ENCODE measurements around the gene SMC6.

The SMC6 gene

DNA sequence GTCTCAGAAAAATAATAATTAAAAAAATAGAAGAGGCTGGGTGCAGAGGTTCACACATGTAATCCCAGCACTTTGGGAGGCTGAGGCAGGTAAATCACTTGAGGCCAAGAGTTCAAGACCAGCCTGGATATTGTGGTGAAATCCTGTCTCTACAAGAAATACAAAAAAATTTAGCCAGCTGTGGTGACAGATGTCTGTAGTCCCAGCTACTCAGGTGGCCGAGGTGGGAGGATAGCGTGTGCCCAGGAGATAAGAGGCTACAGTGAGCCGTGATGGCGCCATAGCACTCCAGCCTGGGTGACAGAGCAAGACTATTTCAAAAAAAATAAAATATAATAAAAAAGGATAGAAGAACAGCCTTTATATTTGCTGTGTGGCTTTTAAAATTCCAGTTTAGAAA lies 35.9 kb downstream of the SMC6 start:
- no peak for DNase-seq (ENCODE audit: low spot score)

DNA sequence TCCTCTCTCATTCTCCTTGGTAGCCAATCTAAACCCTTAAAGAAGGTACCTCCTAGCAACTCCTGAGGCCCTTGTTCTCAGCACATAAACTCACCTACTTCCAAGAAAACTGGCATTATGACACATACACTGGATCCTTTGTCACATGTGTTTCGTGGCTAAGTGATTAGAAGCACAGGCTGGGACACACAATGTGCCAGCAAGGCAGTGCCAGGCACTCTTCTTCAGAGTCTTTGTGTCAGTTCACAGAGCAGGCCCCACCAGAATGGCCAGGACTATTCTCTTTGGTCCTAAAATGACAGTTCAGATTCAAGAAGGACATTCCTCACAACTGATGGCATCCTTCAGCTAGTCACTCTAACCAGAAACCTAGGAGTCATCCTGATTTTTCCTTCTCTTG lies 40.3 kb downstream of the SMC6 start:
- DNase-seq (ENCODE audit: low spot score): no peak

DNA sequence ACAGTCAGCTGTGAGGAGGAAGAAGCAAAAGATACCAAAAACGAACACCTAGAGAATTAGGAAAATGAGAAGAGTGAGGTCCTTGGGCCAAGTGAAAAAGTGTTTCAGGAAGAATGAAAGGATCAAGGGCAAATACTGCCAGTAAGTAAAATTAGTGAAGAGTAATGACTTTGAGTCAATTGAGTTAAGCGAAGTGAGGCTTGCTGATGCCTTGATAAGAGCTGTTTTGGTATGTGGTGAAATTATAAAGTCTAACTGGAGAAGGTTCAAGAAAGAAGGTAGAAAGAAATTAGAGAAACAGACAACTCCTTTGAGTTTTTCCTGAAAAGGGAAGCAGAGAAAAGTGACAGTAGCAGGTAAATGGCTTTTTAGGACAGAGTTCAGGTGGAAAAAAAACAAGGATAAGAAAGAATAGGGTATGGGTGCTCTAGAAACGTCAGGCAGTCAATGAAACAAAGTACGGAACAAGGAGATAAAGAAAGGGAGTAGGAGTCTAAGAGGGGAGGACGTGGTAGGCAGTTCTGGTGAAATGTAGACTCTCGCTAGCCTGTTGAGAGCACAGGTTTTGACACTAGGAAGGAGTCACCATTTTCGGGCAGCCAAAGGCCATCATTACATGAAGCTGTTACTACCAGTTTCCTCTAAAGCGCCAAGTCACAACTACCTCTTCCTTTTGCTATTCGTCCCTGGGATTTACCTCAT lies 42.9 kb downstream of the SMC6 start:
- DNase-seq (ENCODE audit: low spot score): no peak

DNA sequence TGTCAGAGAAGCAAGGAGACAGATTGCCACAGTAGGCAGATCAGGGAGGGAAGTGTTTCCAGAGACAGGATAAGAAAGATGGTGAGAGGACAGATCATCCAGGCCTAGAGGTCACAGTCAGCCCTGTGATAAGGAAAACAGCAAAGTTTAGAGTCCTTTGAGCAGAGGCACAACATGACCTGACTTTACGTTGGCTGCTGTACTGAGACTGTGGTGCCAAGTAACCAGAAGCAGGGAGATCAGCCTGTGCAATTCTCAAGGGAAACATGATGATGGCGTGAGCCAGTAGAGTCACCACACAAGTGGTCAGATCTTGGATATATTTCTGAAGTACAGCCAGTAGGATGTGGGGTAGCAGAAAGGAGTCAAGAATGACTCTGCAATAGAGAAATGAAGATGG lies 43.7 kb downstream of the SMC6 start:
- DNase-seq (ENCODE audit: low spot score): no peak

DNA sequence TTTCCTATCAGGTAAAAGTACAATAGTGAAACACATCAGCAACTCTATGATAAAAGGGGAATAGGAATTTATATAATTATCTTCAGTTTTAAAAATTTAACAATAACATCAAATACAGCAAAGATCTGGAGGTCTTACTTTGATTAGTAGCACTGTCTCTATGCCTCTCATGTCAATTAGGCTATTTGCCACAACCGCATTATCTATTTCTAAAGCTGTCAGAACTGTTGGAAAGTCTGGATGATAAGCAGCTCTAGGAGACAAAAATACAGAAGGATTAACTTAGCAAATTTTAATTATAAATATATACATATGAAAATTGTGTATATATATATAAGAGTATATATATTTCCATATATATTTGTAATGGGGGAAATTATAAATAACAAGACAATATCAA lies 45.1 kb downstream of the SMC6 start:
- no peak for DNase-seq (ENCODE audit: low spot score)

DNA sequence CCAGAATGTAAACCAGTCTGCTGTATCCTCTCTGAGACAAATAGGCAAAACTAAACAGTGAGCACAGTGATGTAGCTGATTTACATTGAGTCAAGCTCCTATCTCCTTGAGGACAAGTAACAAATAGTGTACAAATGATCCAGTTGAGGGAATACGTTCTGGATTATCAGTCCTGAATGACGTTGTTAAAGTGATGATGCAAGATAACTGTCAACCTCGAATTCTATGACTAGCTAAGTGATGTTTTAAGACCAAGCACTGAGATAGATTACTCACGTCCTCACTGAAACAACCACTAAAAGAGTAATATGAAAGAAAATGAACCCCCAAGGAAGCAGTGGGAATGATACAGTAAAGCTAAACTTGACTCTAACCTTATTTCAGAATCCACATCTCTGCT lies 46.8 kb downstream of the SMC6 start:
- DNase-seq (ENCODE audit: low spot score): no peak

DNA sequence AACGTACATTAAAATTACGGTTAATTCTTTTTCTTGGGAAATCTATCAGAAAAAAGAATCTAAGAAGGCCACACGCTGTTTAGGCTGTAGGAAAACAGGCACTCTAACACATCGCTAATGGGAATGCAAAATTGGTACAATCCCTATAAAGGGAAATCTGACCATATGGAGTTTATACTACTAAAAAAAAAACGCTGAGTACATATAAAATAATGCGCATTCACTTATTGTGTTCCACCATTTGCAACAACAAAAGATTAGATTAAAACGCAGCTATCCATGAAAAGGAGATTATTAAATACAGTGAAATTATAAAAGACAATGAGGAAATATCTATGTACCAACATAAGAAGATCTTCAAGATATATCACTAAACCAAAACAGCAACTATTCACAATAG lies 62.8 kb downstream of the SMC6 start:
- DNase-seq (ENCODE audit: low spot score): no peak

DNA sequence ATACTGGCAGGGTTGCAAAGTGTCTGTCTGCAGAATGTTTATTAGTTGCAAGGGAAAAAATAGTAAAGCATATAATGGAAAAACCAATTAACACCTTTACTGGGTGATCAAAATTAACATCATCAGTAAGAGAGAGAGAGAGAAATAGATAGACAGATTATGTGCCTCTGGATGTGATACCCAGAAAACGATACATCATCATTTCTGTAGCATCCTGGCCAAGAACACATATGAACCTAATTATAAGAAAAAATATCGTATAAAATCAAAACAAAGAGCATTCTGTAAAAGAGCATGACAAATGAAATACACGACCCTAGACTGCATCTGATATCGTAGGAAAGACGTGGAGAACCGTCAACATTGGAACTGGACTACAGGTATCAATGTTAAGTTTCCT lies 64.6 kb downstream of the SMC6 start:
- DNase-seq (ENCODE audit: low spot score): no peak

DNA sequence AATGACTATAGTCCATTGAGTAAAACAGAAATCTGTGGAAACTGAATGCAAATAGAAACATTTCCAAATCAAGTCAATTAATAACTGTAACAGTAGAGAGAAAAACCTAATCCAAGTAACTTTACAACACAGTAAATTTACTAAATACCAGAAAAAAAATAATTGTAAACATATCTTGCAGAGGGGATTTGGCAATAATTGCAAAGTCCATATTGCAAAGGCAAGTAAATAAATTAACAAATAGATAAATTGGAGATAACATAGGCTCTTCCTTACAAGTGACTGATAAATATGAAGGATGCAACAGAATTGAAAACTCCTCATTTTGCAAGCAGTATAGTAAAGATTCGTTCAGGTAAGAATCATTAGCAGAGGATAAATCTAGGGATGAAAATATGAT lies 65.0 kb downstream of the SMC6 start:
- no peak for DNase-seq (ENCODE audit: low spot score)

DNA sequence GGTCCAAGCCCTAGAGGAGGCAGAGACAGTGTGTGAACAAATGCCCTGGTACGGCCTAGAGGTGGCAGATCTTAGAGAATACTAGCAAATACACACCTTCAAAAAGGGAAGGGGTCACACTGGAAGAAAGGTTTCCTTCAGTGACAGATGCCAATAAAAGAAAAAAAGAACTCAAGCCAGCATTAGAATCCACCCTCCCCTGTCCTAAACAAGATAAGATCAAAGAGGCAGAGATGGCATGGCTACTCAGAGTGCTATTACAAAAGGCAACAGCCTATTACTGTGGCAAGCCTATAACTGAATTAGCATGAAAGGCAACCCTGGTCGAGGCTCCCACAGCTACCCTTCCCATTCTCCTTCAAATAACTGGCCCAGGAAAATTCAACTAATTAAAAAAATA lies 69.6 kb downstream of the SMC6 start:
- DNase-seq (ENCODE audit: low spot score): no peak

DNA sequence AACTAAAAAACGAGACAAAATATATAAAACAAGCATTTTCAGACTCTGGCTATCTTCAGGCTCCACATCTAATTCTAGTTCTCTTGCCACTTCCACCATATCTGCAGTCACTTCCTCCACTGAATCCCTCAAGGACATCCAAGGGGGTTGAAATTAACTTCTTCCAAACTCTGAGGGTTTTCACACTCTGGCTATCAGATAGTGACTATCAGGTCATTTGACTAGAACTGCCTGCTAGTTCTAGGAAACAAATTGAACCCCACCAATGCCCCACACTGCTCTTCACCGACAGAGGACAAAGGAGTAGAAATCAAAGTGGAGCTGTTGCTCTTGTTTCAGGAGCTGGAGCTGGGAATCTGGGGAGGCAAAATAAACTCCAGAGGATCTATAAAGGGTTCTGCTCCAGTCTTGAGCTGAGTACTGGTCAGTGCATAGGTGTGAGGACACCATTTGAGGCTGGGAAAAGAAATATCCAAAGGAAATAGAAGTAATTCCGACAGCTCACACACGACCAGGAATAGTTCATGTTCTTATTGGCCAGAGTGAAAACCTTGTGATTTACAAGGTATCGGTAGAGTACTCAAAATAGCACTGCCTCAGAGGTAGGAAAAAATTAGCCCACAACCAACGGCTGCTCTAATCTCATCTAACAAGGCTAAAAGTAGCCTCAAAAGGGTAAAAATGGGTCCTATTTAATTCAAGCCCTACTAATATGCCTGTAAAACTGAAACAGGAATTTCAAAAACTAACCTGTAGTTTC lies 71.3 kb downstream of the SMC6 start:
- DNase-seq (ENCODE audit: low spot score): no peak

DNA sequence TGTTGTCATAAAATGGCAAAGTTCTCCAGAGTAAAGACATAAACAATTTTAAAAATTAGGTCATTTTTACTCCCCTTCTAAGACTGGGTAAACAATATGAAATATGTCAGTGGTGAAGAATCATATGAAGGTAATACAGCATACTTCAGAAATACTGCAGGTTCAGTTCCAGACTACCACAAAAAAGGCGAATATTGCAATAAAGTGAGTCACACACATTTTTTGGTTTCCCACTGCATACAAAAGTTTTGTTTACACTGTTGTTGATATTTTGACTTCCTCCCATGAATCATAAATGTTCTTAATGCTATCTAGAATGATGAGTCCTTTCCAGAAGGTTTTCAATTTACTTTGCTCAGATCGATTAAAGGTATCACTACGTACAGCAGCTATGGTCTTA lies 73.5 kb downstream of the SMC6 start:
- no peak for DNase-seq (ENCODE audit: low spot score)

DNA sequence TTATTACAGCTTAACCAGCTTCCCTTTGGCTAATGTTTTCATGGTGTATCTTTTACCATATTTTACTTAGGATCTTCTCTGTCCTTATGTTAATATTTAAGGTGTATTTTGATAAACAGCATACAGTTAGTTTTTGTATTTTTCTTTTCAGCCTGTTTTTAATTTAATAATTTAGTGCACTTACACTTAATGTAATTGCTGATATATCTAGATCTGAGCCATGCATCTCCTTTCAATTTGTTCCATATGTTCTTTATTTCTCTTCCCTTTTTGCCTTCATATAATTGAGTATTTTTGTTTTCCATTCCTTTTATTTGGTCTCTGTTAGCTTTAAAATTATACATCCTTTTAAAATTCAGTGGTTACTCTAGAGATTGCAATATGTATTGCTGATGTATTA lies 78.8 kb downstream of the SMC6 start:
- DNase-seq (ENCODE audit: low spot score): no peak

DNA sequence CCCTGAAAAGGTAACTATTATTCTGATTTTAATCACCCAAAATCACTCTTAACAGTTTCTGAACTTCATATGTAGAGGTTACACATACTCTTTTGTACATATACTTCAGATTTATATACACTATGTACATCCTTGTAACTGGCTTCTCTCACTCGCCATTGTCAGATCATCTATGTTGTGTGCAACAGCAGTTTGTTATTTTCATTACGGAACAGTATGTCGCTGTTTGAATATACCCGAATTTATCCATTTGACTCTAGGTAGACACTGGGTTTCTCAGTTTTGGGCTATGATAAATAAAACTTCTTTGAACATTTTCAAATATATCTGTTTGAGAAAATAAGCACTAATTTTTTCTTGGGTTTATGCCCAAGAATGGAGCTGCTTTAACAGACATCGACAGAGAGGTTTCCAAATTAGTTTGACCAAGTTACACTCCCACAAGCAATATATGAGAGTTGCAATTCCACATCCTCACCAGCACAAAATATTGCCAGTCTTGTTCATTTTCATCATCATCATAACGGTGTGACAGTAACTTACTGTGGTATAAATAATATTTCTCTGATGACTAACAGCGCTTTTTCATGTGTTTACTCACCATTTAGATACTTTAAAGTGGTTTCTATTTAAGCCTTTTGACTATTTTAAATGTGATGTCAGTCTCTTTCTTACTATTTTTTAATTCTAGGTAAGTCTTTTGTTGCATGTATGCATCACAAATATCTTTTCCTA lies 80.9 kb downstream of the SMC6 start:
- no peak for DNase-seq (ENCODE audit: low spot score)

DNA sequence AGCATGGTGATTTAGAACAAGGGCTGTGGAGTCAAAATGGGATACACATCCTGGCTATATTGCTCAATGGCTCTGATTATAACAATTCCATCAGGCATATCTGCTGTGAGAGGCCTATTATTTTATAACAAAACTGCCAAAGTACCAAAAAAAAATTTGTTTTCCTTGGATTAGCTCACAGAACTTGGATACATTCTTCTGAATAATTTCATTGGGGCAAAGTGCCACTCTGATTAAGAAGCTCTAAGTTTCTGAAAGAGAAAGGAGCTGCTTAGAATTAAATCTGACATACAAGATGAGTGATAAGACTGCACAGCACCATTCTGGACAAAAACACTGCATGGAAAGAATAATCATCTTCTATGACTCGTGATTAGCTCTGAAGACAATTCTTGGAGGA lies 85.7 kb downstream of the SMC6 start:
- no peak for DNase-seq (ENCODE audit: low spot score)

DNA sequence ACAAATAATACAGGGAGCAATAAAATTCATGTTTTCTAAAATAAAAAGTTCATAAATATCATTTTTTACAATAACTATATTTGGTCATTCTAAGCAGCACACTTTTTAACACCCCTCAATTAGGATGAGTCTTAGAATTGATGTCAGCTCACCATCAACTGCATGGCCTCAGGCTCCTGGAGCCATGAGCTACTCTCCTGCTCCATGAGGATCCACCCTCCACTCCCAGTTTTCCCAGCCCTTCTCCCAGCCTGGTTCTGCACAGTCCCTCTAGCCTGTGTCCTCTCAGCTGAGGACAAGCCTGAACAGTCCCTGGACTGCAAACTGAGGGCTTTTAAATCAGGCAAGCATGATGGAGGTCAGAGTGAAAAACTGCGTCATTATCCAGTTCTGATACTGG lies 89.1 kb downstream of the SMC6 start:
- no peak for DNase-seq (ENCODE audit: low spot score)

DNA sequence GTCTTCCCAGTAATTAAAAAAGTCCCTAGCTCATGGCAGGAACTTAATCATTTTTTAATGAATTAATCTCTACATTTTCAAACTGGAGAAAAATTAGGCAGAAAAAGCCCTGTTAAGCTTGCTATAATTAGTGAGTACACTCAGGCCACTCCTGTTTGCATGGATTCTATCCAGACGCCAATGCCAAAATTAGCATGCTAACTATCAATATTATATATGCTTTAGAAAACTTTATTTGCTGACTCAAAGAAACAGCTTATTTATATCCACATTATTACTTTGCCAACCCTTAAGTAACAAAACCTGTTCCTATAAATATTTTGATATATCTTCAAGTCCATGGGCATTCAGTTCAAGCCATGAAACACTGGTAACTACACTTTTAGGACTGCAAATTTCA lies 90.9 kb downstream of the SMC6 start:
- no peak for DNase-seq (ENCODE audit: low spot score)

DNA sequence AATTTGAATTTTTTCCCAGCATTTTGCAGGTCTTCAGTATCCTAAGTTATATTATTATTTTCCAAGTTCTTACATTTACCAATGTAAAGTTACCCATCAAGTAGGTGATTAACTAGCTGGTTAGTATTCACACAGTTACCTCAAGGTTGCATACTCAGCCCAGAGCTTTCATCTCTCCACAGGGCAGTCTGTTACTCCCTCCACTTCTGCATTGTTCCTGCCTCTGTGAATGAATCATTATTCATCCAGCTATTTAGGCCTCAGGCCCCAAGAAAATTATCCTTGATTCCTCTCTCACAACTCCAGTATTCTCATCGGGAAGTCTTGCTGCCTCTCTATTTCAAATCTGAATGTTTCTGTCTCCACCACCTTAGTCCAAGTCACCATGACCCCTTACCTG lies 92.2 kb downstream of the SMC6 start:
- DNase-seq (ENCODE audit: low spot score): no peak

DNA sequence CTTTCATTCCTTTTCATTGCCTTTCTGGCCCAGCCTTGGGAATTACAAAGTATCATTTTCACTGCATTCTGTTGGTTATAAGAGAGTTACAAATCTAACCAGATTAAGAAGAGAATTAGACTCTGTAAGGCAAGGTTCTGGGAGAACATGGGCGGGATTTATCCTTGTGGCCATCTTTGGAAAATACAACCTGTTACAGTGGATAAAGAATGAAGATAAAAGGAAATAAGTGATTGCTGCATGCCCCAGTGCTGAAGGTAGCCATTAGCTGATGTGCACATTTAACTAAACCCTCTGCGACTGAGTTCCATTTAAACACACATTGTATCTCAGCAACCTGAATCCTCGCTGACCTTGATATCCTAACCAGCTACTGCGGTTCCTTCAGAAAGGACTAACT lies 93.4 kb downstream of the SMC6 start:
- no peak for DNase-seq (ENCODE audit: low spot score)

DNA sequence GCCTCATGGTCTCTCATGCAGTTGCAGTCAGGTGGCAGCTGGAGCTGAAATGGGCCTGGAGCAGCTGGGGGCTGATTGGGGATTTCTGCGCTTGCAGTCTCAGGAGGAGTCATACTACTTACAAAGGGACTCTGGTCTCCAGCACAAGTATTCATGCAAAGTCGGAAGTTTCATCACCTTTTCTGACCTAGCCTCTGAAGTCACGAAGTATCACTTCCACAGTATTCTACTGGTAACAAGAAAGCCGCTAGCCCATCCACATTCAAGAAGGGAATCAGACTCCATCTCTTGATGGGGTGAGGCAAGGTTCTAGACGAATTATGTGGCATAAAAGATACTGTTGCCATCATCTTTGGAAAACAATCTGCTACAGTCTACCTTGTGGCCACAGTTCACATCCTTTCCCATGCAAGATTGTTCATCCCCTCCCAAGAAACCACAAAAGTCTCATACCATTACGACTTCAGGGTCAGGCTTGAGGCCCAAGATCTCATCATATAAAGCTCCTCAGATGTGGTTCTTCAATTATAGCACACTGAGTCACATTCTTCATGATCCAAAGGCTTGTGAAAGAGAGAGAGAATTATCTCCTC lies 95.3 kb downstream of the SMC6 start:
- no peak for DNase-seq (ENCODE audit: low spot score)

DNA sequence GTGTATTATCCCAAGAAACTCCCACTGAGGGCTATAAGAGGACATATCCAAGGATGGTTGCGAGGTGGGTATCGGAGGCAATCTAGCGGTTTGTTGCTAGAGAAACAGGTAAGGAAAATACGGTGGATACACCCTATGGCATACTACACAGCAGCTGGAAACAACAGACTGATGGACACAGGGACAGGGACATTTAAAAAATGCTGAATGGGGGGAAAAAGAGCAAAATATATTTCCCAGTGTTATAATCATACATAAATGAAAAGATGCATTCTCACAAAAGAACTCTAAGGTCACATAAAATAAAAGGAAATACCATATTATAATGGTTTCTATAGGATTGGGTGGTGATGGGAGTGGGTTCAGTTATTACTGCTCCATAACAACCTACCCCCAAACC lies 95.9 kb downstream of the SMC6 start:
- no peak for DNase-seq (ENCODE audit: low spot score)

DNA sequence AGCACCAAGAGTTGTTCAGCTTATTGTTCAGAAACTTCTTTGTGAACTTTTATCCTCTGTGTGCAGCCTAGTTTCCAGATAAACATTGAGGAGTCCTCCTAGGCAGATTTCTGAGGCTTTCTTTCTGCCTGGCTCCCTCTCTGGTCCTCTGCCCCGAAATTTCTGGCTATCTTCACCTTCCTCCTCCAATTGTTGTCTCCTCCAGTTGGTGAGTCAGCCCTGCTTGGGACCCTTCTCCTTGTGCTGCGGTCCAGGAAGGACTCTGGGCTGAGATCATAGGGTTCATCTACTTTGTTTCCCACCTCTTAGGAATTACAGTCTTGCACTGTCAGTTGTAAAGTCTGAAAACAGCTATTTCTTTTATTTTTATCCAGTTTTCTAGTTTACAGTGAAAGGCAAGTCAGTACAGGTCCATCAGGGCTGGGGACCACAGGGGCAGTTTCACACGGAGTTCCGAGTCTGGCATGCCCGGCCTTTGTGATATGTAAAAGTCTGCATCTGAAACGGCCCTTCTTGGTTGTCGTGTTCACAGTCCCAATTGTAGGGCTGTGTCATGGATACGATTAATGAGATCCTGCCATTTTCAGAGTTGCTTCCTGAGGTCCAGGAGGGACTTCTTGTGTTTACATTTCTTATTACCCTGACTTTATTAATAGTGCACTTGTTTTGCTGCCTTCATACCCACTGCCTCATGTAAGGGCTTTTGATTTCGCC lies 100.8 kb downstream of the SMC6 start:
- no peak for DNase-seq (ENCODE audit: low spot score)

All from COLO829 (cell line).